Activated naive CD4-positive, alpha-beta T cell treated with anti-CD3 and anti-CD28 coated beads, Interleukin-2, amount 50 U/mL, for 16 hours (primary cell): ENCODE measurements around the gene SLC5A4.
A peak's percentile ranks its signal among the peaks of the same experiment; 100 is the strongest.

Experiments used
- DNase-seq: peaks from one replicate; pipeline ENCODE4 v3.0.0-alpha.2; 2020

SLC5A4 gene

DNA sequence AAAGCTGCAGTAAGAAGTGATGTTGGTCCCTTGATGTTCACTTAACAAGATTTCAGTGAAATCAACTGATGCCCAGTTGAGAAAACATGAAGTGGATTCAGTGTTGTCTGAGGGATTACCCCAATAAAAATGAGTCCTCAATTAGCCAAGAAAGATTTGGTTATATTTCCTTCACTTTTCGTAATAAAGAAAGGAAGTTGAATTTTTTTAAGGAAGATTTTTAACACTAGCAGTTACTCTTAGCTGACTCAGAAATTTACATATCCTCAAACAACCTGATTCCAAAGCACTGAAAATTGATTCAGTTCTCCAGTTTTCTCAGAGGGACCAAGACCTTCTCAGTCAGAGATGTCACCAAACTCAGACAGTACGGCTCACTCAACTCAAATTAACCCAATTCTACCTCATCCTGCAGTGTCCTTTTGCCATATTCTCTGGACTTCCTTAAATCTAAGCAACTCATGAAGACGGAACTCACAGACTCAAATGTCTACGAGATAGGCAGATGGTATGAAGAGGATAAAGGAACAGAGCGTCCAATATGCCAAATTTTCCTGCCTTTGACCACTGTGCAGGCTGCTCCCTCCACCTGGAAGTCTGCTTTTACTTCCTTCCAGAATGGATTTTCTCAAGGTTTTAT, 22.8 kb downstream of the SLC5A4 start:
- no peak for DNase-seq

DNA sequence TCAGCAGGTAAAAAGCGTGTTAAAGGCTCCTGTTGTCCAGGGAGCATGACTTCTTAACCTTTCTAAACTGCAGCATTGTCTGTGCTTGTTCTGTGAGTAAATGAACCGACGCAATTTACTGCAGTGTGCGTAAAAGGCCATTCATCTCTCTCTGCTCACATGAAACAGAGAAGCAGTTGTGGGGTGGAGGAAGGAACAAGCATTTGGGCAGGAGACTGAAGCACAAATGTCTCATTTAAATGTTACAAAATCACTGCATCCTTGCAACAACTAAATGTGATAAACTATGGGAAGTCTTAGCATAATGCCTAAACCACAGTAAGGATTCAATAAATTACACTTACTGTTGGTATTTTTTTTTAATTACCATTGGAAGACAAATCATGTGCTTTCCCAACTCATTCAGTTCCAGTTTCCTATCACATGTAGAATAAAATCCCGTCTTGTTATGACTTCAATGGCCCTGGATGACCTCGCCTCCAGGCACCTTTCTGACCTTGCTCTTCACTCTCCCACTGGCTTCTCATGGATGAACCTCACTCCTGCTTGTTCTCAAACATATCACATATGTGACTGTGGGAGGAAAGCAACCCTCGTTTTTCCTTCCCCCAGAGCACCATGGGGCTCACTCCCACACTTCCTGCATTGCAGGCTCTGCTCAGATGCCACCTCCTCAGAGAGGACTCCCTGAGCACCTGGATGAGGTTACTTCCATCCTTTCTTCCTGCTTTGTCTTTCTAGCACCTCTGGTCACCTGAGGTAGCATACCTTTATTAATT, 28.6 kb downstream of the SLC5A4 start:
- DNase-seq: no peak

GRCh38 chr22:32222991-32223390, 32.2 kb downstream of the SLC5A4 start:
- DNase-seq: no peak

GRCh38 chr22:32219026-32219425, 36.1 kb downstream of the SLC5A4 start:
- no peak for DNase-seq

- no peak for DNase-seq
Measured at GRCh38 chr22:32218470-32218869, 36.7 kb downstream of the SLC5A4 start.

- no peak for DNase-seq
Measured at GRCh38 chr22:32217465-32217864, 37.7 kb downstream of the SLC5A4 start.

- DNase-seq: no peak
Measured at GRCh38 chr22:32216911-32217310, 38.2 kb downstream of the SLC5A4 start.

DNA sequence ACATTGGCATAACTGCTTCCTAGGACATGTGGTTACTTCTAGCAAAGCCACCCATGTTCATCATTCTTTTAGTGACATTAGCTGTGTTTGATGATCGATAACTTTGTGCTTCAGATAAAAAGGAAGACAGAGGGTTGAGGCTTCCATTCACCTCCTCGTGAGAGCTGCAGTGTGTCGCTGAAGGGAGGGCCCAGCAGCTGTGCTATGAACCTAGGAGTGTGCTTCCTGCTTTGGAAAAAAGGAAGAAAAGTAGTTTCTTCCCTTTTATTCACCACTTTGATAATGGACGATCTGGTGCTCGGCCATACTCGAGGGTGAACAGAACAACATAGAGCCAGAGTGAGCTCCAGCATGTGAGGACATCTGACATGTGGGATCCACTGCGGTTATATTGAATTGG, 44.1 kb downstream of the SLC5A4 start:
- no peak for DNase-seq

GRCh38 chr22:32208681-32209080, 46.5 kb downstream of the SLC5A4 start:
- DNase-seq: no peak

- no peak for DNase-seq
Measured at GRCh38 chr22:32207971-32208480, 47.1 kb downstream of the SLC5A4 start.

DNA sequence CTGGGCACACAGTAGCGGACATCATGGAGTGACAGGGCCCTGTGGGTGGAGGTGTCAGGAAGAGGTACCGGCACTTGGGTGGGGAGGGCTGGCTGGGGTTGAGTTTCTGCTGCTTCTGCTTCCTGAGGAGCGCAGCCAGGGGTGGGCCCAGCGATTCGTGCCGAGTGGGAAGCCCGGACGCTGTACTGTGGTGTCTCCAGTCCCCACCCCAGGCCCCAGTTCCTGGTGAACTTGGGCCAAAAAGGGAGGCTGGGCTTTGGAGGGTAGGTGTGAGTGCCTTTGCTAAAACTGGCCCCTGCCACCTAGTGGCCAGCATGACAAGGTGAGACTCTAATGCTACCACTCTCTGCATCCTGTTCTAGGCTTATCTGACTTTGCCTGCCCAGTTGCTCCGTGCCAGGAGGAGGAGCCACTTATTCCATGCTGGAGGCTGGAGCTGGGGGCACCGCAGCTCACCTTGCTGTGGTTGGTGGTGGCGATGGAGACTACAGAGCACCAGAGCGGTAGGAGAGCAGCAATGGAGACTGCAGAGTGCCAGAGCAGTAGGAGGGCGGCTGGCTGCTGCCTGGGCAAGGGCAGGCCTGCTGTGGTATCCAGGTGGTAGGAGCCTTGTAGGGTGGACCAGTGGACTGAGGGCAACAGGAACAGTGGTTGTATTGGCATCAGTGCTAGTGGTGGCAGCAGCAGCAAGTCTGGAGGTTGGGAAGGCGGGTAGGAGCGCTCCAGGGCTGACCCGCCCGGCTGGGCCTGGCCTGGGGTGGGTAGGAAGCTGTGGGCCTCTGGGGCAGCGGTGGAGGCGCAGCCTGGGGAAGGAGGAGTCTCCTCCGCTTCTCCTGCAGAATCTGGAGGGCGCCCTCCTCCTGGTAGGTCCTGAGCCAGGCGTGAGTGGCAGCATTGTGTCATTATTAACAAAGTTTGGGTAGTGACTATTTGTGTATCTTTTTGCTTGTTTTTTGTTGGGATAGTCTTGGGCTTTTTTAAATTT, 48.1 kb downstream of the SLC5A4 start:
- DNase-seq: peak; percentile 26

DNA sequence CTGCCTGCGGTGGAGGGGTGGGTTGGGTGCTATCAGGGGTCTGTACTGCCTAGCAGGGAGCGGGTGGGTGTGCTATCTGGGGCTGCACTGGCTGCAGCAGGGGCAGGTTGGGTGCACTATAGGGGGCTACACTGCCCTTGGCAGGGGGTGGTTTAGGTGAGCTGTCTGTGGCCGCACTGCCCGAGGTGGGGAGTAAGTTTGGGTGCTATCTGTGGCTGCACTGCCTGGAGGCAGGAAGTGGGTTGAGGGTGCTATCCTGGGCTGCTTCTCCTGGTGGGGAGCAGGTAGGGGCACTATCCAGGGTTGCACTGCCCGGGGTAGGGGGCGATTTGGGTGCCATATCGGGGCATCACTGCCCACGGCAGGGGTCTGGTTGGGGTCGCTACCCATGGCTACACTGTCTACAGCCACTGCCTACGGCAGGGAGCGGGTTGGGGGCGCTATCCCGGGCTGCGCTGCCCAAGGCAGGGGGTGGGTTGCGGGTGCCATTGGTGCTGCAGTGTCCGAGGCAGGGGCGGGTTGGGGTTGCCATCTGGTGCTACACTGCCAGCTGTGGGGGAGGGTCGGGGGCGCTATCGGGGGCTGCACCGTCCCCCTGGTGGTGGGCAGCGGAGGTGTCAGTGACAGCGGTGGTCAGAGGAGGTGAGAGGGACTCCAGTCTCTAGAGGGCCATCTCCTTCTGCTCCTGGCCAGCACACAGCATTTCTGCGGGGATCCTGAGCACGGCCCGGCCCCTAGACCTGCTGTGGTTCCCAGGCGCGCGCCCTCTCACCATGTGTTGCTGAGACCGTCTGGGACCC, 49.0 kb downstream of the SLC5A4 start:
- no peak for DNase-seq

DNA sequence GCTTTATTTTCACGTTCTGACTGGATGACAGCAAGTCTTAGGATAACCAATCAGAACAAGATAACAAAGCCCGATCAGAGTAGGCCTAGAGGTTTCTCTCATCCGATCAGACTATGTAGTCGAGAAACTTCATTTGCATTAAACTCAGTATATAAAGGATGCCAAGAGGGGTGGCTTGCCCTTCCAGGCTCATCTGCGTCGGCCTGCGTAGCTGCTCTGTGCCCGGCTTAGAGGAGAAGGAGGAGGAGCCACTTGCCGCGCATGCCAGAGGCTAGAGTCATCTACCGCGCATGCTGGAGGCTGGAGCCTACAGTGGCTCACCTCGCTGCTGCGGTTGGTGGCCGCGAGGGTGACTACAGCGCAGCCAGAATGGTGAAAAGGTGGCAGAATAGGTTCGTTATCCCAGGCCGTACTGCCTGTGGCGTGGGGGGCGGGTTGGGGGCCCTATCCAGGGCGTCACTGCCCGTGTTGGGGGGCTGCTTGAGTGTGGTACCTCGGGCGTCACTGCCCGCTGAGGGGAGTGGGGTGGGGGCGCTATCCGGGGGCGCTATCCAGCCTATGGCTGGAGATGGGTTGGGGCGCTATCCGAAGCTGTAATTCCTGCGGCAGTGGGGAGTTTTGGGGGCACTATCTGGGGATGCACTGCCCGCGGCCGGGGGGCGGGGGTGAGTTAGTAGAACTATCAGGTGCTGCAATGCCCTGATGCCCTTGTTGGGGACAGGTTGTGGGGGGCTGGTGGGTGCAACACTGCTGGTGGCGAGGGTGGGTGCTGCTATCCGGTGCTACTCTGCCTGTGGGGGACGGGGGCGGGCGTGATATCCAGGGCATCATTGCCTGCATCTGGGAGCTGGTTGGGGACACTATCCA, 50.1 kb downstream of the SLC5A4 start, which contains the start of gene RFPL2:
TSS of gene RFPL2 (minus strand) at position 218 of the 867 bp plus-strand sequence. CDS start 2,622 bp downstream, outside the sequence.
- peak; percentile 32 for DNase-seq

- peak; percentile 15 for DNase-seq
Measured at GRCh38 chr22:32204040-32204855, 50.9 kb downstream of the SLC5A4 start.

- DNase-seq: no peak
Measured at GRCh38 chr22:32203181-32204039, 51.7 kb downstream of the SLC5A4 start.

DNA sequence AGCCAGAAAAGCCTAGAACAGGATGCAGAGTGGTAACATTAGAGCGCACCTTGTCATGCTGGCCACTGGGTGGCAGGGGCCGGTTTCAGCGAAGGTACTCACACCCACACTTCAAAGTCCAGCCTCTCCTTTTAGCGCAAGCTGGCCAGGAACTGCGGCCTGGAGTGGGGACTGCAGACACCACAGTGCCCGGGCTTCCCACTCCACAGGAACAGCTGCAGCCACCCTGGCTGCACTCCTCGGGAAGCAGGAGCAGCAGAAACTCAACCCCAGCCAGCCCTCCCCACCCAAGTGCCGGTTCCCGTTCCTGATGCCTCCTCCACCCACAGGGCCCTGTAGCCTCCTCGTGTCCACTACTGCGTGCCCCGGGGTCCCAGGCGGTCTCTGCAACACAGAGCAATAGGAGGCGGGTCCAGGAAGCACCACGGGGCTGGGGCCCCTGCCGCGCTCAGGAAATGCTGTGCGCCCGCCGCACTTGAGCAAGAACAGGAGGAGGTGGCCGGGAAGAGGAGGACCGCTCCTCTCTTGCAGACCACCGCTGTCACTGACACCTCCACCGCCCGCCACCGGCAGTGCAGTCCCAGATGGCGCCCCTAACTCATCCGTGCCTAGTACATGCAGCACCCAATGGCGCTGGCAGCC, 52.5 kb downstream of the SLC5A4 start:
- peak; percentile 28 for DNase-seq

- no peak for DNase-seq
Measured at GRCh38 chr22:32202161-32202538, 53.0 kb downstream of the SLC5A4 start.

DNA sequence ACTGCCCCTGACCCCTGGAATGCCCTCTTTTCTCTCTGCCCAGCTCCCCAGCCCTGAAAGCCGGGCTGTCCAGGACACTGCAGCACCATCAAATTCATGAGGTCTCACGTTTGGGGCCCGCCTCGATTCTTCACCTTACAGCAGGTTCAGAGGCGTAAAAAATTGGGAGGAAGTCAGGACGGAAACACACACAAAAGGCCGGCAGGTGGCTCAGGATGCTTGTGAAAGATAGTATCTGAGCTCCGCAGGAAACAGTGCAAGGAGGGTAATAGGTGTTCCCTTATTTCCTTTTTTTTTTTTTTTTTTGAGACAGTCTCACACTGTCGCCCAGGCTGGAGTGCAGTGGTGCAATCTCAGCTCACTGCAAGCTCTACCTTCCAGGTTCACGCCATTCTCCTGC, 54.4 kb downstream of the SLC5A4 start:
- DNase-seq: no peak

DNA sequence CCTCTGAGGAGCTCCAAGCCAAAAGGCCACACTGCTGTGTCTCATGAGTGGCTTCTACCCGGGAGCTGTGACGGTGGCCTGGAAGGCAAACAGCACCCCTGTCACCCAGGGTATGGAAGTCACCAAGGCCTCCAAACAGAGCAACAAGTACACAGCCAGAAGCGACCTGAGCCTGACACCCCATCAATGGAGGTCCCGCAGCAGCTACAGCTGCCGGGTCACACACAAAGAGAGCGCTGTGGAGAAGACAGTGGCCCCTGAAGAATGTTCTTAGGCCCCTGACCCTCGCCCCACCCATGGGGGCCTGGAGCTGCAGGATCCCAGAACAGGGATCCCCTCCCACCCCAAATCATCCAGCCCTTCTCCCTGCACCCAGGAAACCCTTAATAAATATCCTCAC, 55.2 kb downstream of the SLC5A4 start:
- no peak for DNase-seq
